OCI-LY1 (cell line): Measurements from ENCODE around the gene PCED1B.

Experiments used
- H2AFZ ChIP-seq: fragments of 200-600 bp; sonication (generic), shearing (Covaris generic); 2 replicates; pipeline ENCODE4 v1.6.0; 2014; ENCODE audit warnings: antibody characterized with exemption, mild to moderate bottlenecking, low read length
- H3F3A ChIP-seq: fragments of 200-600 bp; sonication (generic), shearing (Covaris generic); 2 replicates; pipeline ENCODE4 v1.6.0; 2014; ENCODE audit warnings: mild to moderate bottlenecking, antibody characterized with exemption, low read length, moderate library complexity; ENCODE audit not compliant: insufficient read depth
- H3K27ac ChIP-seq: fragments of 200-600 bp; sonication (generic); 2 replicates; pipeline ENCODE4 v1.5.1; 2014; ENCODE audit warnings: low read length, mixed run types, mild to moderate bottlenecking, low read depth; ENCODE audit not compliant: poor library complexity, severe bottlenecking
- H3K27me3 ChIP-seq: fragments of 200-600 bp; sonication (generic); 2 replicates; pipeline ENCODE4 v1.6.0; 2014; ENCODE audit warnings: antibody characterized with exemption, mild to moderate bottlenecking, low read length, moderate library complexity; ENCODE audit not compliant: insufficient read depth
- H3K36me3 ChIP-seq: fragments of 200-600 bp; sonication (generic); 2 replicates; pipeline ENCODE4 v1.6.1; 2014; ENCODE audit warnings: mild to moderate bottlenecking, antibody characterized with exemption, low read length, moderate library complexity, mixed read lengths; ENCODE audit not compliant: insufficient read depth
- H3K4me1 ChIP-seq: fragments of 200-600 bp; sonication (generic); 2 replicates; pipeline ENCODE4 v1.5.1; 2014; ENCODE audit warnings: mild to moderate bottlenecking, low read length, moderate library complexity; ENCODE audit not compliant: insufficient read depth, severe bottlenecking
- H3K4me2 ChIP-seq: fragments of 200-600 bp; sonication (generic), shearing (Covaris generic); 2 replicates; pipeline ENCODE4 v1.6.1; 2014; ENCODE audit warnings: low read length
- H3K4me3 ChIP-seq: fragments of 200-600 bp; sonication (generic); 2 replicates; pipeline ENCODE4 v1.5.1; 2014; ENCODE audit warnings: low read length, low read depth, mild to moderate bottlenecking, mixed read lengths; ENCODE audit not compliant: poor library complexity, severe bottlenecking
- H3K79me2 ChIP-seq: fragments of 200-600 bp; shearing (Covaris generic); 2 replicates; pipeline ENCODE4 v1.6.1; 2016; ENCODE audit warnings: mixed run types, low read length, mixed read lengths; ENCODE audit not compliant: insufficient read depth
- H3K9ac ChIP-seq: fragments of 200-600 bp; sonication (generic), shearing (Covaris generic); 2 replicates; pipeline ENCODE4 v1.6.1; 2014; ENCODE audit warnings: mild to moderate bottlenecking, low read length, mixed read lengths
- H3K9me2 ChIP-seq: fragments of 200-600 bp; sonication (generic), shearing (Covaris generic); 2 replicates; pipeline ENCODE4 v1.6.1; 2014; ENCODE audit warnings: low read depth, mild to moderate bottlenecking, low read length, mixed read lengths
- H3K9me3 ChIP-seq: fragments of 200-600 bp; shearing (Covaris generic); 2 replicates; pipeline ENCODE4 v1.6.1; 2014; ENCODE audit warnings: low read length, mixed read lengths
- H4K20me1 ChIP-seq: fragments of 200-600 bp; sonication (generic), shearing (Covaris generic); 2 replicates; pipeline ENCODE4 v1.6.0; 2016; ENCODE audit warnings: mild to moderate bottlenecking, low read length; ENCODE audit not compliant: insufficient read depth
- CTCF ChIP-seq: fragments of 200-600 bp; sonication (generic), shearing (Covaris generic); IDR thresholded peaks from 2 replicates; pipeline ENCODE4 v1.5.1; 2017; ENCODE audit warnings: mild to moderate bottlenecking, antibody characterized with exemption, low read length, moderate library complexity, mixed read lengths
- EZH2 ChIP-seq: fragments of 200-600 bp; sonication (generic), shearing (Covaris generic); IDR thresholded peaks from 2 replicates; pipeline ENCODE4 v1.8.0; 2017; ENCODE audit warnings: borderline replicate concordance, mixed run types, mild to moderate bottlenecking, antibody characterized with exemption, low read length, moderate library complexity, mixed read lengths

Gene PCED1B

GRCh38 chr12:47160316-47161244 lies 81.2 kb downstream of the PCED1B start:
- H3K36me3 ChIP-seq = no peaks in the 10 kb centered on the region
- H2AFZ ChIP-seq = no peak overlapping the region
- no peaks in the 10 kb centered on the region for H3F3A ChIP-seq
- no peaks in the 10 kb centered on the region for H4K20me1 ChIP-seq
- TF ChIP-seq CTCF (no peak), EZH2 (no peak)
- H3K9me2 ChIP-seq = no peaks in the 10 kb centered on the region
- H3K4me3 ChIP-seq = no peak overlapping the region
- H3K4me1 ChIP-seq = no peaks in the 10 kb centered on the region
- H3K4me2 ChIP-seq = no peak overlapping the region
- H3K27ac ChIP-seq = no peak overlapping the region
- H3K79me2 ChIP-seq = no peaks in the 10 kb centered on the region
- H3K9ac ChIP-seq = no peak overlapping the region
- no peaks in the 10 kb centered on the region for H3K27me3 ChIP-seq
- H3K9me3 ChIP-seq = no peaks in the 10 kb centered on the region

- Histone ChIP-seq H2AFZ (no peak overlapping the region), H4K20me1 (no peaks in the 10 kb centered on the region), H3K36me3 (no peaks in the 10 kb centered on the region), H3K4me1 (no peaks in the 10 kb centered on the region), H3K9ac (no peak overlapping the region), H3K4me3 (no peak overlapping the region), H3K27ac (no peak overlapping the region), H3K79me2 (no peaks in the 10 kb centered on the region), H3K27me3 (no peaks in the 10 kb centered on the region), H3K4me2 (no peak overlapping the region), H3K9me2 (no peaks in the 10 kb centered on the region), H3F3A (no peaks in the 10 kb centered on the region), H3K9me3 (no peaks in the 10 kb centered on the region)
- TF ChIP-seq CTCF = no peak
- no peak for TF ChIP-seq EZH2
These were observed 84.7 kb downstream of the PCED1B start for GRCh38 chr12:47164116-47164515.

DNA sequence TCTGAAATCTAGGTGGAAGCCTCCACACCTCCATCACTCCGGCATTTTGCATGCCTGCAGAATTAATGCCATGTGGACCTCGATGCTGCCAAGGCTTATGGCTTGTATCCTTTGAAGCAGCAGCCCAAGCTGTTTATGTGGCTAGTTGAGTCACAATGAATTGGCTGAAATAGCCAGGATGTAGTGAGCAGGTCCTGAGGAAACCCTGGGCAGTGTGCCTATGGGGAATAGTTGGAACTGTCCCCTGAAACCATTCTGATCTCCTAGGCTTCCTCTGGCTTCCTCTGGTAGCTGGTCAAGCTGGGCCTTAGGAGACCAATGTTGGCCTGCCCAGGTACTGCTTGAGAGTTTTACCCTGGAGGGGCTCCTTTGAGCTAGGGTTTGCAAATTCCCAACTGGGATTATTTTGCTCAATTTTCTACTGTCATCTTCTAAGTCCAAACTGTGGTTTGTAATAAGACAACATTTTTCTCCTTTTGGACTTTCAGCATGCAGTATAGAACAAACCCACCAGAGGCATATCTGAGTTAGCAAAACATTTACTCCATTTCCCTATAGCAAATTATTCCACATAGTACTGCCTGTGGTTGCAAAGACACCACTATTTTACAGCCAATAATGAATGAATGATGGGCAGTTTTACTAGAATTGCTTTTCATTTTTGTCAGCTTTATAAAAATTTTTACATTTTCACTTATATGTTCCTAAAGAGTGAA lies 85.5 kb downstream of the PCED1B start:
- Histone ChIP-seq H3K27ac (no peak overlapping the region), H2AFZ (no peak overlapping the region), H3K4me2 (no peak overlapping the region), H3K27me3 (no peaks in the 10 kb centered on the region), H3K9ac (no peak overlapping the region), H3K9me2 (no peaks in the 10 kb centered on the region), H3K4me1 (no peaks in the 10 kb centered on the region), H3K36me3 (no peaks in the 10 kb centered on the region), H3F3A (no peaks in the 10 kb centered on the region), H3K4me3 (no peak overlapping the region), H3K79me2 (no peaks in the 10 kb centered on the region), H3K9me3 (no peaks in the 10 kb centered on the region), H4K20me1 (no peaks in the 10 kb centered on the region)
- TF ChIP-seq CTCF = no peak
- TF ChIP-seq EZH2 = no peak
